ENCODE measurements around the gene RPS6KA2. TPM values are rescaled to one million over a fixed set of nuclear protein-coding genes. Genes with fewer than 3 reads are reported as not detected.
"Not testable (repeated sequence)": the region's sequence is repeated elsewhere in the genome, so short reads cannot be mapped to it uniquely, and the experiment has no call there.

The RPS6KA2 gene
- total RNA-seq, 1 experiment from 2014 or later: 4.6 TPM

- no peak for DNase-seq (ENCODE audit: low spot score)
Measured at GRCh38 chr6:166400181-166400580, 226.9 kb downstream of the RPS6KA2 start.

- DNase-seq (ENCODE audit: low spot score): no peak
Measured at GRCh38 chr6:166398348-166398747, 228.7 kb downstream of the RPS6KA2 start.

- no peak for DNase-seq (ENCODE audit: low spot score)
Measured at GRCh38 chr6:166397849-166398248, 229.2 kb downstream of the RPS6KA2 start.

GRCh38 chr6:166395778-166396177 is 231.3 kb downstream of the RPS6KA2 start:
- no peak for DNase-seq (ENCODE audit: low spot score)

- no peak for DNase-seq (ENCODE audit: low spot score)
Measured at GRCh38 chr6:166395351-166395750, 231.7 kb downstream of the RPS6KA2 start.

- no peak for DNase-seq (ENCODE audit: low spot score)
Measured at GRCh38 chr6:166394036-166394892, 232.8 kb downstream of the RPS6KA2 start.

- DNase-seq (ENCODE audit: low spot score): no peak
Measured at GRCh38 chr6:166393535-166393823, 233.6 kb downstream of the RPS6KA2 start.

GRCh38 chr6:166392755-166393534 is 234.1 kb downstream of the RPS6KA2 start:
- not testable (repeated sequence) for DNase-seq (ENCODE audit: low spot score)

GRCh38 chr6:166389119-166389518 is 237.9 kb downstream of the RPS6KA2 start:
- DNase-seq (ENCODE audit: low spot score): no peak

- no peak for DNase-seq (ENCODE audit: low spot score)
Measured at GRCh38 chr6:166388290-166389004, 238.6 kb downstream of the RPS6KA2 start.

GRCh38 chr6:166387642-166388289 is 239.3 kb downstream of the RPS6KA2 start:
- DNase-seq (ENCODE audit: low spot score): no peak

- DNase-seq (ENCODE audit: low spot score): not testable (repeated sequence)
Measured at GRCh38 chr6:166387098-166387497, 240.0 kb downstream of the RPS6KA2 start.

GRCh38 chr6:166386111-166386510 is 240.9 kb downstream of the RPS6KA2 start:
- no peak for DNase-seq (ENCODE audit: low spot score)

- DNase-seq (ENCODE audit: low spot score): not testable (repeated sequence)
Measured at GRCh38 chr6:166383802-166384363, 243.2 kb downstream of the RPS6KA2 start.

- DNase-seq (ENCODE audit: low spot score): peak; percentile 85
Measured at GRCh38 chr6:166382933-166383801, 243.9 kb downstream of the RPS6KA2 start, which contains the start of gene MPC1. MPC1 (minus strand) TSS chr6:166382940; CDS start chr6:166382876, 64 bp downstream.

GRCh38 chr6:166382500-166382932 is 244.5 kb downstream of the RPS6KA2 start:
- DNase-seq (ENCODE audit: low spot score): no peak

- DNase-seq (ENCODE audit: low spot score): peak; percentile 20
Measured at GRCh38 chr6:166381733-166382499, 245.1 kb downstream of the RPS6KA2 start.

- DNase-seq (ENCODE audit: low spot score): no peak
Measured at GRCh38 chr6:166381381-166381732, 245.7 kb downstream of the RPS6KA2 start.

GRCh38 chr6:166379800-166380199 is 247.3 kb downstream of the RPS6KA2 start:
- DNase-seq (ENCODE audit: low spot score): no peak

All from H4 (cell line).